Hepatocyte (in vitro differentiated cells): ENCODE results near the gene TRAPPC11. TPM values are rescaled to one million over a fixed set of nuclear protein-coding genes. Genes with fewer than 3 reads are reported as not detected.
A peak's percentile ranks its signal among the peaks of the same experiment; 100 is the strongest.

Source experiments
- DNase-seq: peaks from one replicate; pipeline ENCODE4 v3.0.0-alpha.2; 2016; ENCODE audit warnings: low spot score
- H2AFZ ChIP-seq: fragments of 200-600 bp; sonication (generic); 2 replicates; pipeline ENCODE4 v1.6.0; 2016; ENCODE audit warnings: antibody characterized with exemption, mild to moderate bottlenecking
- H3K27ac ChIP-seq: fragments of 200-600 bp; sonication (generic); 2 replicates; pipeline ENCODE4 v1.5.1; 2016; ENCODE audit warnings: mild to moderate bottlenecking
- H3K27me3 ChIP-seq: fragments of 200-600 bp; sonication (generic); 2 replicates; pipeline ENCODE4 v1.6.1; 2016
- H3K36me3 ChIP-seq: fragments of 200-600 bp; sonication (generic); replicated peaks from 2 replicates; pipeline ENCODE4 v1.5.1; 2016; ENCODE audit warnings: low read depth; ENCODE audit not compliant: insufficient read depth
- H3K4me1 ChIP-seq: fragments of 200-600 bp; sonication (generic); 2 replicates; pipeline ENCODE4 v1.5.1; 2016; ENCODE audit warnings: mild to moderate bottlenecking, moderate library complexity; ENCODE audit not compliant: insufficient read depth
- H3K4me2 ChIP-seq: fragments of 200-600 bp; sonication (generic); 2 replicates; pipeline ENCODE4 v1.6.0; 2016
- H3K4me3 ChIP-seq: fragments of 200-600 bp; sonication (generic); 2 replicates; pipeline ENCODE4 v1.5.1; 2016; ENCODE audit warnings: mild to moderate bottlenecking
- H3K79me2 ChIP-seq: fragments of 200-600 bp; sonication (generic); 2 replicates; pipeline ENCODE4 v1.6.0; 2017; ENCODE audit warnings: mild to moderate bottlenecking
- H3K9me2 ChIP-seq: fragments of 200-600 bp; sonication (generic); replicated peaks from 2 replicates; pipeline ENCODE4 v1.6.0; 2017; ENCODE audit warnings: mild to moderate bottlenecking; ENCODE audit not compliant: insufficient read depth
- H3K9me3 ChIP-seq: fragments of 200-600 bp; sonication (generic); 2 replicates; pipeline ENCODE4 v1.5.1; 2016; ENCODE audit warnings: low read depth, mild to moderate bottlenecking
- H4K20me1 ChIP-seq: fragments of 200-600 bp; sonication (generic); 2 replicates; pipeline ENCODE4 v1.6.0; 2016; ENCODE audit warnings: mild to moderate bottlenecking; ENCODE audit not compliant: insufficient read depth, poor library complexity, severe bottlenecking
- CTCF ChIP-seq: fragments of 200-600 bp; sonication (generic); IDR thresholded peaks from 2 replicates; pipeline ENCODE4 v1.5.1; 2016; ENCODE audit warnings: antibody characterized with exemption, mild to moderate bottlenecking; ENCODE audit not compliant: poor library complexity
- EZH2 ChIP-seq: fragments of 200-600 bp; sonication (generic); IDR thresholded peaks from 2 replicates; pipeline ENCODE4 v1.6.1; 2016; ENCODE audit warnings: antibody characterized with exemption, mild to moderate bottlenecking, borderline replicate concordance
- EZH2phosphoT487 ChIP-seq: fragments of 200-600 bp; sonication (generic); IDR thresholded peaks from one replicate; pipeline ENCODE4 v1.6.1; 2018; ENCODE audit warnings: antibody characterized with exemption, mild to moderate bottlenecking, low read depth, moderate library complexity; ENCODE audit not compliant: unreplicated experiment, severe bottlenecking
- WGBS: methylation state at CpG from one replicate; pipeline ENCODE4 v1.1.6; 2016; ENCODE audit warnings: low lambda C conversion rate; ENCODE audit errors: missing lambda C conversion rate; 5-methylcytosine and 5-hydroxymethylcytosine counted together
- polyA plus RNA-seq: library from polyadenylated mRNA; unstranded; fragments of >200 nt; fragmentation: Nextera tagmentation; extraction: Ambion mirVana; gene quantifications from 2 replicates; pipeline ENCODE4 v1.2.1, GENCODE V29; 2016
- total RNA-seq: library from RNA; depleted of rRNA; stranded (reverse); fragments of >200 nt; gene quantifications from 2 replicates; pipeline ENCODE4 v1.2.3, GENCODE V29; 2014

TRAPPC11 gene
- total and polyA plus RNA-seq, 2 experiments from 2014 or later: 13.8 to 29.0 TPM

GRCh38 chr4:183636503-183636902 lies 22.6 kb upstream of the TRAPPC11 start:
- peak overlapping the region; percentile 10 for H2AFZ ChIP-seq
- H4K20me1 ChIP-seq: no peaks in the 10 kb centered on the region
- 64% methylated on average over 8 of the region's 8 CpGs for WGBS
- no peaks in the 10 kb centered on the region for H3K36me3 ChIP-seq
- no peak overlapping the region for H3K4me3 ChIP-seq
- no peaks in the 10 kb centered on the region for H3K79me2 ChIP-seq
- peak overlapping the region; percentile 62 for H3K4me2 ChIP-seq
- no peaks in the 10 kb centered on the region for H3K27me3 ChIP-seq
- no peaks in the 10 kb centered on the region for H3K9me2 ChIP-seq
- peak overlapping the region; percentile 57 for H3K27ac ChIP-seq
- no peak for TF ChIP-seq EZH2phosphoT487
- peak; percentile 18 for TF ChIP-seq CTCF
- no peaks in the 10 kb centered on the region for H3K9me3 ChIP-seq
- H3K4me1 ChIP-seq: no peaks in the 10 kb centered on the region
- peak; percentile 34 for DNase-seq

GRCh38 chr4:183636923-183637322 lies 22.2 kb upstream of the TRAPPC11 start:
- TF ChIP-seq EZH2phosphoT487: no peak
- TF ChIP-seq EZH2: no peak
- no peak for TF ChIP-seq CTCF
- DNase-seq: no peak
- WGBS: 49% methylated on average over 5 of the region's 5 CpGs
- Histone ChIP-seq H3K27me3 (no peaks in the 10 kb centered on the region), H4K20me1 (no peaks in the 10 kb centered on the region), H3K27ac (peak overlapping the region; percentile 57), H3K4me2 (peak overlapping the region; percentile 62), H3K9me2 (no peaks in the 10 kb centered on the region), H3K4me1 (no peaks in the 10 kb centered on the region), H2AFZ (peak overlapping the region; percentile 10), H3K9me3 (no peaks in the 10 kb centered on the region), H3K4me3 (no peak overlapping the region), H3K36me3 (no peaks in the 10 kb centered on the region), H3K79me2 (no peaks in the 10 kb centered on the region)

- TF ChIP-seq CTCF: no peak
- no peak for TF ChIP-seq EZH2
- TF ChIP-seq EZH2phosphoT487: no peak
- no peak for DNase-seq
- H3K27ac ChIP-seq: no peak overlapping the region
- no peaks in the 10 kb centered on the region for H3K9me3 ChIP-seq
- peak overlapping the region; percentile 62 for H3K4me2 ChIP-seq
- H3K27me3 ChIP-seq: no peaks in the 10 kb centered on the region
- WGBS: 60% methylated on average over 3 of the region's 3 CpGs
- no peaks in the 10 kb centered on the region for H3K9me2 ChIP-seq
- H3K4me3 ChIP-seq: no peak overlapping the region
- no peaks in the 10 kb centered on the region for H3K36me3 ChIP-seq
- H2AFZ ChIP-seq: no peak overlapping the region
- no peaks in the 10 kb centered on the region for H4K20me1 ChIP-seq
- H3K4me1 ChIP-seq: no peaks in the 10 kb centered on the region
- H3K79me2 ChIP-seq: no peaks in the 10 kb centered on the region
Measured at GRCh38 chr4:183637461-183637860, 21.6 kb upstream of the TRAPPC11 start.

GRCh38 chr4:183638436-183638835 lies 20.7 kb upstream of the TRAPPC11 start:
- DNase-seq: no peak
- TF ChIP-seq CTCF: no peak
- no peak for TF ChIP-seq EZH2
- no peak for TF ChIP-seq EZH2phosphoT487
- H2AFZ ChIP-seq: no peak overlapping the region
- WGBS: 91% methylated on average over 5 of the region's 5 CpGs
- no peaks in the 10 kb centered on the region for H3K9me2 ChIP-seq
- H3K9me3 ChIP-seq: no peaks in the 10 kb centered on the region
- H3K79me2 ChIP-seq: no peaks in the 10 kb centered on the region
- H3K27me3 ChIP-seq: no peaks in the 10 kb centered on the region
- H3K27ac ChIP-seq: no peak overlapping the region
- no peaks in the 10 kb centered on the region for H3K36me3 ChIP-seq
- H3K4me2 ChIP-seq: no peak overlapping the region
- no peaks in the 10 kb centered on the region for H3K4me1 ChIP-seq
- no peaks in the 10 kb centered on the region for H4K20me1 ChIP-seq
- H3K4me3 ChIP-seq: no peak overlapping the region
